H1 (cell line): Measurements from ENCODE around the gene THAP11. TPM values are rescaled to one million over a fixed set of nuclear protein-coding genes. Genes with fewer than 3 reads are reported as not detected.

Source experiments
- ASH2L ChIP-seq: fragments of 200-600, 300-600 bp; sonication (generic); IDR thresholded peaks from one replicate; pipeline ENCODE4 v1.7.1; 2017; ENCODE audit warnings: low read length
- CBX5 ChIP-seq: fragments of 300-800, 300-1000 bp; sonication (generic); IDR thresholded peaks from 2 replicates; pipeline ENCODE4 v1.7.1; 2016; ENCODE audit warnings: antibody characterized with exemption, low read length, low read depth
- CHD1 ChIP-seq: IDR thresholded peaks from 2 replicates; pipeline ENCODE4 v1.6.1; 2012; ENCODE audit warnings: low read depth, low read length, improper control_type of control experiment
- CHD2 ChIP-seq: IDR thresholded peaks from 2 replicates; pipeline ENCODE4 v1.6.1; 2012; ENCODE audit warnings: low read length, improper control_type of control experiment
- NRF1 ChIP-seq: IDR thresholded peaks from 2 replicates; pipeline ENCODE4 v1.6.1; 2011; ENCODE audit warnings: mild to moderate bottlenecking, low read depth, low read length, improper control_type of control experiment
- RBBP5 ChIP-seq: IDR thresholded peaks from 2 replicates; pipeline ENCODE4 v1.7.1; 2012; ENCODE audit warnings: low read depth, mild to moderate bottlenecking, inconsistent platforms, low read length, moderate library complexity, borderline replicate concordance
- SP2 ChIP-seq: IDR thresholded peaks from 2 replicates; pipeline ENCODE4 v1.6.1; 2012; ENCODE audit warnings: mild to moderate bottlenecking, low read length, inconsistent platforms
- SP4 ChIP-seq: IDR thresholded peaks from 2 replicates; pipeline ENCODE4 v1.6.1; 2012; ENCODE audit warnings: low read length, inconsistent platforms
- SRF ChIP-seq: IDR thresholded peaks from 2 replicates; pipeline ENCODE4 v1.6.1; 2011; ENCODE audit warnings: mild to moderate bottlenecking, low read depth, low read length, moderate library complexity
- SUZ12 ChIP-seq: fragments of 200-600 bp; sonication (generic); IDR thresholded peaks from 2 replicates; pipeline ENCODE4 v1.6.1; 2012; ENCODE audit warnings: mild to moderate bottlenecking, inconsistent platforms, low read length, moderate library complexity, mixed read lengths
- TAF7 ChIP-seq: optimal IDR thresholded peaks from 2 replicates; pipeline ENCODE3; 2011; ENCODE audit warnings: low read depth, mild to moderate bottlenecking, inconsistent platforms, low read length, moderate library complexity, borderline replicate concordance
- polyA plus RNA-seq, 7 experiments: library from polyadenylated mRNA; depleted of rRNA in 3 of 7; stranded (reverse) in 5 of 7; unstranded in 2 of 7; fragments of >200 nt in 5 of 7; fragments of 200-250 nt in 2 of 7; gene quantifications; 1 replicate in 5 of 7; 2 replicates in 1 of 7; 4 replicates in 1 of 7; pipeline versions ENCODE4 v1.2.1 to v1.2.3, GENCODE V29; 2011 to 2013; ENCODE audit warnings: missing spikeins in 2 of 7, mixed read lengths in 2 of 7
- total RNA-seq: library from RNA; stranded (reverse); fragmentation: NEBNext Ultra II Directional; extraction: Animal tissue kit (Norgen Biotek cat#: 25700); gene quantifications from 2 replicates; pipeline ENCODE4 v1.2.1, GENCODE V29; 2021
- TF ChIP-seq, protein P1 (sequence below): fragments of 300-600 bp; sonication (generic); IDR thresholded peaks from 2 replicates; pipeline ENCODE4 v1.7.1; 2012; ENCODE audit warnings: low read length, moderate library complexity, mild to moderate bottlenecking, inconsistent platforms; ENCODE audit not compliant: insufficient replicate concordance

Gene THAP11
- total and polyA plus RNA-seq, 2 of the 8 experiments (the other 6 are each of a cell fraction or from before 2014, with no cell fraction given) = 50.8 to 54.8 TPM

DNA sequence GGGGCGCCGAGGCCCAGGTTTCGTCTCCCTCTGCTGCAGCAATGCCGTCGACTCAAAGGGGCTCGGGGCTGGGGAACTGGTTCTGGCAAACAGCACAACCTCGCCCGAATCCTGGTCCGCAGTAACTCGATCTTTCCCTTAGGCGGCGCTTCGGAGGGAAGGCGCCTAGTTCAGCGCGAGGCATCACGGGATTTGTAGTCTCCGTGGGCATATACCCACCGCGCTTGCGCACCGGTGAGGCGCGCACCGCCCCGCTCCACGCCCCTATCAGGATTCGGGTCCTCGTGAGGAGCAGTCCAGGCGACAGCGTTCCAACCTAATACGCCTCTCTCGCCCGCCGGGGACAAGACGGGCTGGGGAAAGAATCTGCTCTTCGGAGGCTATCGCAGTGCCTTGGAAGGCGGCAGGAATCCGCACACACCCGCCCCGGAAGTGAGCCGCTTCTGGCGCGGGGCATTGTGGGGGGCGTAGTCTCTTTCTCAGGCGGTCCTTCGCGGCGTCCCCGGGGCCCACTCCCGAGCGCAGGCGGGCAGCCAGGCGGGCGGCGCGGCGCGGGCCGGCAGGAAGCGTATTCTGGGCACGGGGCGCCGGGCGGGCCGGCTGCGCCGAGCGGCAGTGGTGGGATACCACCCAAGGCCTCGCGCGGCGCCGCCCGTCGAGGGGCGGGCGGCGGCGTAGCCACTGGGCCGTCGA, at the start of gene THAP11 (continued):
- TF ChIP-seq, protein P1, sequence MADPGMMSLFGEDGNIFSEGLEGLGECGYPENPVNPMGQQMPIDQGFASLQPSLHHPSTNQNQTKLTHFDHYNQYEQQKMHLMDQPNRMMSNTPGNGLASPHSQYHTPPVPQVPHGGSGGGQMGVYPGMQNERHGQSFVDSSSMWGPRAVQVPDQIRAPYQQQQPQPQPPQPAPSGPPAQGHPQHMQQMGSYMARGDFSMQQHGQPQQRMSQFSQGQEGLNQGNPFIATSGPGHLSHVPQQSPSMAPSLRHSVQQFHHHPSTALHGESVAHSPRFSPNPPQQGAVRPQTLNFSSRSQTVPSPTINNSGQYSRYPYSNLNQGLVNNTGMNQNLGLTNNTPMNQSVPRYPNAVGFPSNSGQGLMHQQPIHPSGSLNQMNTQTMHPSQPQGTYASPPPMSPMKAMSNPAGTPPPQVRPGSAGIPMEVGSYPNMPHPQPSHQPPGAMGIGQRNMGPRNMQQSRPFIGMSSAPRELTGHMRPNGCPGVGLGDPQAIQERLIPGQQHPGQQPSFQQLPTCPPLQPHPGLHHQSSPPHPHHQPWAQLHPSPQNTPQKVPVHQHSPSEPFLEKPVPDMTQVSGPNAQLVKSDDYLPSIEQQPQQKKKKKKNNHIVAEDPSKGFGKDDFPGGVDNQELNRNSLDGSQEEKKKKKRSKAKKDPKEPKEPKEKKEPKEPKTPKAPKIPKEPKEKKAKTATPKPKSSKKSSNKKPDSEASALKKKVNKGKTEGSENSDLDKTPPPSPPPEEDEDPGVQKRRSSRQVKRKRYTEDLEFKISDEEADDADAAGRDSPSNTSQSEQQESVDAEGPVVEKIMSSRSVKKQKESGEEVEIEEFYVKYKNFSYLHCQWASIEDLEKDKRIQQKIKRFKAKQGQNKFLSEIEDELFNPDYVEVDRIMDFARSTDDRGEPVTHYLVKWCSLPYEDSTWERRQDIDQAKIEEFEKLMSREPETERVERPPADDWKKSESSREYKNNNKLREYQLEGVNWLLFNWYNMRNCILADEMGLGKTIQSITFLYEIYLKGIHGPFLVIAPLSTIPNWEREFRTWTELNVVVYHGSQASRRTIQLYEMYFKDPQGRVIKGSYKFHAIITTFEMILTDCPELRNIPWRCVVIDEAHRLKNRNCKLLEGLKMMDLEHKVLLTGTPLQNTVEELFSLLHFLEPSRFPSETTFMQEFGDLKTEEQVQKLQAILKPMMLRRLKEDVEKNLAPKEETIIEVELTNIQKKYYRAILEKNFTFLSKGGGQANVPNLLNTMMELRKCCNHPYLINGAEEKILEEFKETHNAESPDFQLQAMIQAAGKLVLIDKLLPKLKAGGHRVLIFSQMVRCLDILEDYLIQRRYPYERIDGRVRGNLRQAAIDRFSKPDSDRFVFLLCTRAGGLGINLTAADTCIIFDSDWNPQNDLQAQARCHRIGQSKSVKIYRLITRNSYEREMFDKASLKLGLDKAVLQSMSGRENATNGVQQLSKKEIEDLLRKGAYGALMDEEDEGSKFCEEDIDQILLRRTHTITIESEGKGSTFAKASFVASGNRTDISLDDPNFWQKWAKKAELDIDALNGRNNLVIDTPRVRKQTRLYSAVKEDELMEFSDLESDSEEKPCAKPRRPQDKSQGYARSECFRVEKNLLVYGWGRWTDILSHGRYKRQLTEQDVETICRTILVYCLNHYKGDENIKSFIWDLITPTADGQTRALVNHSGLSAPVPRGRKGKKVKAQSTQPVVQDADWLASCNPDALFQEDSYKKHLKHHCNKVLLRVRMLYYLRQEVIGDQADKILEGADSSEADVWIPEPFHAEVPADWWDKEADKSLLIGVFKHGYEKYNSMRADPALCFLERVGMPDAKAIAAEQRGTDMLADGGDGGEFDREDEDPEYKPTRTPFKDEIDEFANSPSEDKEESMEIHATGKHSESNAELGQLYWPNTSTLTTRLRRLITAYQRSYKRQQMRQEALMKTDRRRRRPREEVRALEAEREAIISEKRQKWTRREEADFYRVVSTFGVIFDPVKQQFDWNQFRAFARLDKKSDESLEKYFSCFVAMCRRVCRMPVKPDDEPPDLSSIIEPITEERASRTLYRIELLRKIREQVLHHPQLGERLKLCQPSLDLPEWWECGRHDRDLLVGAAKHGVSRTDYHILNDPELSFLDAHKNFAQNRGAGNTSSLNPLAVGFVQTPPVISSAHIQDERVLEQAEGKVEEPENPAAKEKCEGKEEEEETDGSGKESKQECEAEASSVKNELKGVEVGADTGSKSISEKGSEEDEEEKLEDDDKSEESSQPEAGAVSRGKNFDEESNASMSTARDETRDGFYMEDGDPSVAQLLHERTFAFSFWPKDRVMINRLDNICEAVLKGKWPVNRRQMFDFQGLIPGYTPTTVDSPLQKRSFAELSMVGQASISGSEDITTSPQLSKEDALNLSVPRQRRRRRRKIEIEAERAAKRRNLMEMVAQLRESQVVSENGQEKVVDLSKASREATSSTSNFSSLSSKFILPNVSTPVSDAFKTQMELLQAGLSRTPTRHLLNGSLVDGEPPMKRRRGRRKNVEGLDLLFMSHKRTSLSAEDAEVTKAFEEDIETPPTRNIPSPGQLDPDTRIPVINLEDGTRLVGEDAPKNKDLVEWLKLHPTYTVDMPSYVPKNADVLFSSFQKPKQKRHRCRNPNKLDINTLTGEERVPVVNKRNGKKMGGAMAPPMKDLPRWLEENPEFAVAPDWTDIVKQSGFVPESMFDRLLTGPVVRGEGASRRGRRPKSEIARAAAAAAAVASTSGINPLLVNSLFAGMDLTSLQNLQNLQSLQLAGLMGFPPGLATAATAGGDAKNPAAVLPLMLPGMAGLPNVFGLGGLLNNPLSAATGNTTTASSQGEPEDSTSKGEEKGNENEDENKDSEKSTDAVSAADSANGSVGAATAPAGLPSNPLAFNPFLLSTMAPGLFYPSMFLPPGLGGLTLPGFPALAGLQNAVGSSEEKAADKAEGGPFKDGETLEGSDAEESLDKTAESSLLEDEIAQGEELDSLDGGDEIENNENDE = no peak
- TF ChIP-seq CHD2 (peak; percentile 37; the same call in 1 of the 2 replicates), NRF1 (peak; percentile 88), TAF7 (peak; percentile 87), SP4 (peak; percentile 51; the same call in 1 of the 2 replicates), ASH2L (peak; percentile 53), RBBP5 (no peak), SRF (no peak), CBX5 (no peak), SUZ12 (no peak), CHD1 (no peak), SP2 (no peak)
